GM18951 (cell line): Measurements from ENCODE around the gene CFAP119.
"Not testable (repeated sequence)": the region's sequence is repeated elsewhere in the genome, so short reads cannot be mapped to it uniquely, and the experiment has no call there.

Experiments
- POLR2A ChIP-seq: IDR thresholded peaks from 4 replicates; pipeline ENCODE4 v1.6.1; 2011; ENCODE audit warnings: mild to moderate bottlenecking; ENCODE audit not compliant: insufficient read length, insufficient read depth; ENCODE audit errors: extremely low read depth
- in situ Hi-C: fragments of 300-500 bp; cut with MboI; formaldehyde crosslinking; loops from one replicate; pipeline ENCODE4 v1.12.0; 2022; ENCODE audit warnings: low sequenced_read_pairs, mixed read lengths, inconsistent platforms; ENCODE audit not compliant: unreplicated experiment

CFAP119 gene

GRCh38 chr16:30761928-30762902 is at the start of gene CFAP119, which contains the start of gene RNF40:
TSS of gene CFAP119 (minus strand) at chr16:30762062. CDS start at chr16:30761748, 314 bp downstream.
TSS of gene RNF40 (plus strand) at chr16:30762322. CDS start at chr16:30762546, 224 bp downstream.
- in situ Hi-C loops: loop anchor here (10.0 kb wide), 1 partner anchor 163 kb away; the partner anchor contains the start of gene FBXL19

DNA sequence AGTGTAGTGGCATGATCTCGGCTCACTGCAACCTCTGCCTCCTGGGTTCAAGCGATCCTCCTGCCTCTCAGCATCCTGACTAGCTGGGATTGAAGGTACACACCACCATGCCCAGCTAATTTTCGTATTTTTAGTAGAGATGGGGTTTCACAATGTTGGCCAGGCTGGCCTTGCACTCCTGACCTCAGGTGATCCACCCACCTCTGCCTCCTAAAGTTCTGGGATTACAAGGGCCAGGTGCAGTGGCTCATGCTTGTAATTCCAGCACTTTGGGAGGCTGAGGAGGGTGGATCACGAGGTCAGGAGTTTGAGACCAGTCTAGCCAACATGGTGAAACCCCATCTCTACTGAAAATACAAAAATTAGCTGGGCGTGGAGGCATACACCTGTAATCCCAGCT is 47.8 kb upstream of the CFAP119 start:
- in situ Hi-C loops: not testable (repeated sequence)

More at GRCh38 chr16:30761928-30762902, at the start of gene CFAP119, which contains the start of gene RNF40:
- peak; percentile 89 for TF ChIP-seq POLR2A

DNA sequence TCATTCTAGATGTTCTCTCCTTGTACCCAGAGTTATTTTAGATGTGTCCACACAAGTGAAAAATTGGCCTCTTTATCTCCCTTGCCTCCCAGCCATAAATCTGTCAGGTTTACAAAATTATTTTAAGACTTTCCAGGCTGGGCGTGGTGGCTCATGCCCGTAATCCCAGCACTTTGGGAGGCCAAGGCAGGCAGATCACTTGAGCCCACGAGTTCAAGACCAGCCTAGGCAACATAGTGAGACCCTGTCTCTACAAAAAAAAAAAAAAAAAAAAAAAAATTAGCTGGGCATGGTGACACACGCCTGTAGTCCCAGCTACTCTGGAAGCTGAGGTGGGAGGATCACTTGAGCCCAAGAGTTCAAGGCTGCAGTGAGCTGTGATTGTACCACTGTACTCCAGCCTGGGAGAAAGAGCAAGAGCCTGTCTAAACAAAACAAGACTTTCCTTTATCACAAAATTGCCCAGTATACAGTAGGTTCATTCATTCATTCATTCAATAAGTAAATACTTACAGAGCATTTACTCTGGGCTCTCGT is 47.1 kb upstream of the CFAP119 start:
- in situ Hi-C loops: not testable (repeated sequence)

GRCh38 chr16:30808146-30808545 is 46.3 kb upstream of the CFAP119 start:
- in situ Hi-C loops: no loop called here
- TF ChIP-seq POLR2A: no peak

DNA sequence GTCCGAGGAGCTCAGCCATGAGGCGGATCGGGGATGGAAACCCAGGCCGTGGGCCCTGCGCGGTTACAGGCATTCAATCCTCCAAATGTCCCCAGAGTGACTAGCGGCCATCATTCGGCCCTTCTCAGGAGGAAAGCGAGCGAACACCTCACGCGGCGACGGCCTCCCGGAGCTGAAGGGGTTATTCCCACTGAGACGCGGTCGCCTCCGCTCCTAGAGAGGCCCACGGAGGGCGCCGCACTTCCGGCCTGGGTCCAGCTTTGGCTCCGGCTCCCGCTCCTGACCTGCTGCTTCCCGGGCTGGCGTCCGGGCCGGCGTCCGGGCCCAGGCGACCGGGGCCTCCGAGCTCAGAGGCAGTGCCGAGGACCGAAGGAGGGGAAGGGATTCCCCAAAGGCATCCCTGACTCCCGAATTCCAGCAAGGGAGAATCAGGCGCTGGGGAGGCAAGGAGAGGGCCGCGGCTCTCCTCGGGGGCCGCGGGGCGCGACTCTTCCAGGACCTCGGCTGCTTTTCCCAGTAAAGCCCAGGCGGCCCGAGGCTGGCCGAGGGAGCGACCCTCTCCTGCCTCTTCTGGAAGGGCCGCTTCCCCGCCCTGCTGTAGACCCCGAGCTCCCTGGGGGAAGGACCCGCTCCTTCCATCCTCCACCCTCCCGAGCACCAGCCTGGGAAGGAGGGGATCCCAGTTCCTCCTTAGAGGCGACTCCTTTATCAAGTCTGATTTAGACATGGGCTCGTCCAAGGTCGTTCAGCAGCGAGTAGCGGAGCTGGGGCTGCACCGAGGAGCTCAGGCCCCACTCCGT is 43.7 kb upstream of the CFAP119 start:
- peak; percentile 57 for TF ChIP-seq POLR2A
- in situ Hi-C loops: no loop called here

GRCh38 chr16:30805056-30805369 is 43.2 kb upstream of the CFAP119 start:
- in situ Hi-C loops: no loop called here
- no peak for TF ChIP-seq POLR2A

GRCh38 chr16:30802936-30803335 is 41.1 kb upstream of the CFAP119 start:
- in situ Hi-C loops: no loop called here
- TF ChIP-seq POLR2A: no peak

- in situ Hi-C loops: no loop called here
Measured at GRCh38 chr16:30797670-30798309, 35.9 kb upstream of the CFAP119 start.

DNA sequence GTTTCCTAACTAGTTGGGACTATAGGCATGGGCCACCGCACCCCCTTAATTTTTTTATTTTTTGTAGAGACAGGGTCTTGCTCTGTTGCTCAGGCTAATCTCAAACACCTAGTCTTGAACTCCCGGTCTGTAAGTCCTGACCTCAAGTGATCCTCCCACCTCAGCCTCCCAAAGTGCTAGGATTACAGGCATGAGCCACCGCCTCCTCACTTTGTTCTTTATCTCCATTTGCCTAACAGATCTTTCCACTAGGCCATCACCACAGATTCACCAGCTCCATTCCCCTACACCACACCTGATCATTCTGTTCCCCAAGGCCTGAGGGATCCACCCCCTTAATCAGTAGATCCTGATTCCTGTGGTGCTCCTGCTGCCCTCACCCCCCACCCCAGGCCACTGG is 32.8 kb upstream of the CFAP119 start:
- in situ Hi-C loops: no loop called here

More at GRCh38 chr16:30797670-30798309, 35.9 kb upstream of the CFAP119 start:
- TF ChIP-seq POLR2A: no peak

DNA sequence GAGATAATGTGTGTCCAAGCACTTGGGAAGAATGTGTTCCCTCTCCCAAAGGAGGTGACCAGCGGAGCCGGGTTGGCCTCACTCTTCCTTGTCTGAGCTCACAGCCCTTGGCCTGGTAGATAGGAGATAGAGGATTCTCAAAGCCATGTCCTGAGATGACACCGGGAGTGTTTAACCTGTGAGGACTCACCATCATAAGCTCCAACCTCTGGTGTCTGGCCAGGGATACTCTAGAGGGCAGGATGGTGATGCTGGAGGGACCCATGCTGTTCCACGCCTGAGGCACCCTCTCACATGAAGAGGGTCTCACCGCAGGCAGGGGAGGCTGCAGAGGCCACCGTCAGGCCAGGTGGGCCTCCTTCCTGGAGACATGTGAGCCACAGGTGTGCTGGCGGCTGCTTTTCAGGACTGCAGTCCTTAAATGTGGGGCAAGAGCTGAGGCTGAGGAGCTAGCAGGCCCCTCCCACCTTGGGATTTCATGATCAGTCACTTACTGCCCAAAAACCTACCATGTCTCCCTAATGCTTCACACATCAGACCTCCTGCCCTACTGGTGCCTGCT is 31.7 kb upstream of the CFAP119 start:
- in situ Hi-C loops: no loop called here
- TF ChIP-seq POLR2A: no peak

More for the DNA sequence above, 32.8 kb upstream of the CFAP119 start:
- no peak for TF ChIP-seq POLR2A

GRCh38 chr16:30787613-30788378 is 25.9 kb upstream of the CFAP119 start:
- no peak for TF ChIP-seq POLR2A
- in situ Hi-C loops: no loop called here
